HUES64 (cell line): ENCODE measurements around the gene TMEM41B.
A peak's percentile ranks its signal among the peaks of the same experiment; 100 is the strongest.
"Not testable (repeated sequence)": the region's sequence is repeated elsewhere in the genome, so short reads cannot be mapped to it uniquely, and the experiment has no call there.

Experiments used
- H3K27ac ChIP-seq: 2 replicates; pipeline ENCODE4 v1.7.0; 2013; ENCODE audit warnings: low read depth, low read length, inconsistent platforms
- H3K27me3 ChIP-seq: 2 replicates; pipeline ENCODE4 v1.6.1; 2013; ENCODE audit warnings: mild to moderate bottlenecking, low read length; ENCODE audit not compliant: insufficient read depth
- H3K36me3 ChIP-seq: 2 replicates; pipeline ENCODE4 v1.6.1; 2013; ENCODE audit warnings: mild to moderate bottlenecking, low read length; ENCODE audit not compliant: insufficient read depth
- H3K4me1 ChIP-seq: 2 replicates; pipeline ENCODE4 v1.6.1; 2013; ENCODE audit warnings: mild to moderate bottlenecking, low read length, moderate library complexity; ENCODE audit not compliant: insufficient read depth
- H3K4me3 ChIP-seq: 2 replicates; pipeline ENCODE4 v1.5.1; 2013; ENCODE audit warnings: mild to moderate bottlenecking, low read length, moderate library complexity
- H3K9ac ChIP-seq: 2 replicates; pipeline ENCODE4 v1.6.1; 2013; ENCODE audit warnings: mild to moderate bottlenecking, low read depth, low read length
- H3K9me3 ChIP-seq: 2 replicates; pipeline ENCODE4 v1.6.1; 2013; ENCODE audit warnings: low read depth, low read length; ENCODE audit not compliant: insufficient read depth
- WGBS: fragments of 150-250, 120-280 bp; methylation state at CpG from one replicate; pipeline ENCODE4 v1.1.7; 2013; ENCODE audit warnings: missing lambda C conversion rate; 5-methylcytosine and 5-hydroxymethylcytosine counted together

The TMEM41B gene

DNA sequence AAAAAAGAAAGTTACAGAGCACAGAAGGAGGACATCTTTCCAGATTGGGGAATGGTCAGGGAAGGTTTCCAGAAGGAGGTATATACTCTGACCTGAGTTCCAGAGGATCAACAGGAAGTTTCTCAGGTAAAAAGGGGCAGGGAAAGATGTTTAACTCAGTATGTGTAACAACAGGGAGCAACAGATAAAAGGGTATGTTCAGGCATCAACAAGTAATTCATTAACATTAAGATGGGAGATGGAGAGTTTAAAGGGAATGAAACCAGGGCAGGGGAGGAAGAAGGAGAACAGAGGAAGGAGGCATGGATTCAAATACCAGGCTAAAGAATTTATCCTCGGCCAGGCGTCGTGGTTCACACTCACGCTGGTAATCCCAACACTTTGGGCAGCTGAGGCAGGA is 46.7 kb downstream of the TMEM41B start:
- H3K27me3 ChIP-seq, result no peaks in the 10 kb centered on the region
- WGBS, result 49% methylated on average over 4 of the region's 4 CpGs
- H3K4me3 ChIP-seq, result no peak overlapping the region

GRCh38 chr11:9266926-9267325 is 47.5 kb downstream of the TMEM41B start:
- Histone ChIP-seq H3K9me3 (no peaks in the 10 kb centered on the region), H3K4me3 (no peak overlapping the region), H3K4me1 (peaks cover 10% of the 10 kb centered on the region; the same call in 1 of the 2 replicates), H3K36me3 (no peaks in the 10 kb centered on the region), H3K27ac (no peak overlapping the region), H3K9ac (no peak overlapping the region), H3K27me3 (no peaks in the 10 kb centered on the region)
- 94% methylated on average over 8 of the region's 8 CpGs for WGBS

More for the DNA sequence above, 46.7 kb downstream of the TMEM41B start:
- Histone ChIP-seq H3K36me3 (no peaks in the 10 kb centered on the region), H3K9me3 (no peaks in the 10 kb centered on the region), H3K27ac (no peak overlapping the region), H3K4me1 (peaks cover 10% of the 10 kb centered on the region; the same call in 1 of the 2 replicates), H3K9ac (no peak overlapping the region)

DNA sequence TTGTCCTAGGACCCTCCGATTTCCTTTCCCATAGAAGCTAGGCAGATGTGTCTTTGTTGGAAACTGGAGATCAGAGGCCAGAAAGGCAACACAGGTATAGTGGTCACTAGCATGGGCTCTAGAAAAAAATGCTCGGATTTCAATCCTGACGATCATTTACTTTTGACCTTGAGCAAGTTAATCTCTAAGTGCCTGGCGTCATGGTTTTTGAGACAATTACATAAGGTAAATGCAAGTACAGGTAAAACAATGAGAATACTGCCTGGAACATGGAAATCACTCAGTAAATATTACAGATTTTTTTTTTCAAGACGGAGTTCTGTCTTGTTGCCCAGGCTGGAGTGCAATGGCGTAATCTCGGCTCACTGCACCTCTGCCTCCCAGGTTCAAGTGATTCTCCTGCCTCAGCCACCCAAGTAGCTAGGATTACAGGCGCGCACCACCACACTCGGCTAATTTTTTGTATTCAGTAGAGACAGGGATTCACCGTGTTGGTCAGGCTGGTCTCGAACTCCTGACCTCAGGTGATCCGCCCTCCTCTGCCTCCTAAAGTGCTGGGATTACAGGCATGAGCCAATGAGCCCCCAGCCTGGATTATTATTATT is 48.2 kb downstream of the TMEM41B start:
- 88% methylated on average over 13 of the region's 13 CpGs for WGBS
- peaks cover 10% of the 10 kb centered on the region; the same call in 1 of the 2 replicates for H3K4me1 ChIP-seq
- peak overlapping the region; percentile 86 for H3K4me3 ChIP-seq
- peak overlapping the region; percentile 9; the same call in 1 of the 2 replicates for H3K27ac ChIP-seq
- no peaks in the 10 kb centered on the region for H3K27me3 ChIP-seq
- H3K36me3 ChIP-seq, result no peaks in the 10 kb centered on the region
- H3K9ac ChIP-seq, result no peak overlapping the region
- no peaks in the 10 kb centered on the region for H3K9me3 ChIP-seq

GRCh38 chr11:9265211-9266131 is 48.9 kb downstream of the TMEM41B start, which contains the start of gene DENND5A:
DENND5A (minus strand) TSS chr11:9265350; CDS start chr11:9265069, 281 bp downstream.
- no peaks in the 10 kb centered on the region for H3K27me3 ChIP-seq
- WGBS, result 6% methylated on average over 63 of the region's 63 CpGs

DNA sequence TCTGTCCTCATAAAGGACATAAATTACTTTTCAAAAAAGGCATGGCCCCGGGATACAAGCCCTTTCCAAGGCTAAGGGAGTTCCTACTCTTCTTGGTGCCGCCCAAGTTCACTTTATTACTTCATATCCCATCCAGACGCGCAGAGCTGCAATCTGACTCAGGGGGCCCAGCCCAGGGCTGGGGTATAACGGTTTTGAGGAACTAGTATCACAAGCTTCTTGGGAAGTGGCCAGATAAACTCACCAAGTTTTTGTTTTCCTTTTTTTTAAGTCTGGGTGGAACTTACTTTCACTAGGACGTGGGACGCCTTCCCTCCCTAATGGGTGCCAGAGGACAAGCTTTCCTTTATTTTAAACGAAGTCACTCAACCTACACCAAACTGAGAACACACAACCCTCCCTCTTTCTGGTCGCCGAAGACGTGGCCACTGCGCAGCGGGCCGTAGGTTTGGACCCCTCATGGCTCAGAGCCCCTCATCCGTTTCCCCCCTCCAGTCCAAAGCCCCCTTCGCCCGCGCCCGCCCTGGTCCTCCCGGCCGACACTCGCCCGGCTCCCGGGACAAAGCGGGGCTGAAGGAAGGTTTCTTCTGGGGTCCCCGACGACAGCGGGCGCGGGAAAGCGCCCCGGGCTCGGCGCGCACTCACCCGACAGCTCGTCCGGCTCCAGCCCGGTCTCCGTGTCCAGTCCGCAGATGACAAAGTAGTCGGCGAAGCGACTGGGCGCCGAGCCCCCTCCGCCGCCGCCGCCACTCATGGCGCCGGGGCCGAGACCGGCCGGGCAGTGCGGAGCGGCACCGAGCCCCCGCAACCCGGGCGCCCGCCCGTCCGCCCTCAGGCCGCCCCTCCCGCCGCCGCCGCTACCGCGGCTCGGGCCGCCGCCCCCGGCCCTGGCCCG is 49.8 kb downstream of the TMEM41B start:
- H3K27me3 ChIP-seq, result no peaks in the 10 kb centered on the region
- no peaks in the 10 kb centered on the region for H3K36me3 ChIP-seq
- H3K9ac ChIP-seq, result peak overlapping the region; percentile 87
- H3K27ac ChIP-seq, result peak overlapping the region; percentile 50
- H3K4me3 ChIP-seq, result peak overlapping the region; percentile 86
- no peaks in the 10 kb centered on the region for H3K9me3 ChIP-seq
- under 1% methylated on average over 76 of the region's 76 CpGs for WGBS
- peaks cover 10% of the 10 kb centered on the region; the same call in 1 of the 2 replicates for H3K4me1 ChIP-seq

More at GRCh38 chr11:9265211-9266131, 48.9 kb downstream of the TMEM41B start, which contains the start of gene DENND5A:
- peak within 1 kb of the TSS; percentile 86 for H3K4me3 ChIP-seq
- H3K9me3 ChIP-seq, result no peaks in the 10 kb centered on the region
- H3K36me3 ChIP-seq, result no peaks in the 10 kb centered on the region
- peak within 1 kb of the TSS; percentile 87 for H3K9ac ChIP-seq
- H3K27ac ChIP-seq, result peak within 1 kb of the TSS; percentile 50
- H3K4me1 ChIP-seq, result peaks cover 10% of the 10 kb centered on the region; the same call in 1 of the 2 replicates

- H3K9me3 ChIP-seq, result no peaks in the 10 kb centered on the region
- peak overlapping the region; percentile 87 for H3K9ac ChIP-seq
- no peak overlapping the region for H3K27ac ChIP-seq
- H3K4me3 ChIP-seq, result peak overlapping the region; percentile 86
- WGBS, result 30% methylated on average over 8 of the region's 9 CpGs
- no peaks in the 10 kb centered on the region for H3K36me3 ChIP-seq
- H3K27me3 ChIP-seq, result no peaks in the 10 kb centered on the region
- peaks cover 10% of the 10 kb centered on the region; the same call in 1 of the 2 replicates for H3K4me1 ChIP-seq
Measured at GRCh38 chr11:9263840-9264315, 50.5 kb downstream of the TMEM41B start.

DNA sequence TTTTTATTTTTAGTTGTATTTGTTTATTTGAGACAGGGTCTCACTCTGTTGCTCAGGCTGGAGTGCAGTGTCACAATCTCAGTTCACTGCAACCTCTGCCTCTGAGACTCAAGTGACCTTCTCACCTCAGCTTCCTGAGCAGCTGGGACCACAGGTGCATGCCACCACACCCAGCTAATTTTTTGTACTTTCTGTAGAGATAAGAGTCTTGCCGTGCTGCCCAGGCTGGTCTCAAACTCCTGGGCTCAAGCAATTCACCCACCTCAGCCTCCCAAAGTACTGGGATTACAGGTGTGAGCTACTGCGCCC is 53.6 kb downstream of the TMEM41B start:
- WGBS, result 100% methylated on average over 1 of the region's 2 CpGs
- H3K9ac ChIP-seq, H3K27me3 ChIP-seq, H3K9me3 ChIP-seq, H3K27ac ChIP-seq, H3K4me3 ChIP-seq, H3K36me3 ChIP-seq, H3K4me1 ChIP-seq: not testable (repeated sequence)

GRCh38 chr11:9259981-9260837 is 54.2 kb downstream of the TMEM41B start:
- 90% methylated on average over 4 of the region's 4 CpGs for whole genome bisulfite sequencing
- H3K27ac ChIP-seq, result no peak overlapping the region
- H3K9ac ChIP-seq, result no peak overlapping the region

GRCh38 chr11:9258279-9258678 is 56.1 kb downstream of the TMEM41B start:
- H3K27ac ChIP-seq, H3K4me3 ChIP-seq, H3K9me3 ChIP-seq, H3K36me3 ChIP-seq, H3K4me1 ChIP-seq, H3K27me3 ChIP-seq, H3K9ac ChIP-seq: not testable (repeated sequence)
- 91% methylated on average over 3 of the region's 4 CpGs for WGBS

More at GRCh38 chr11:9259981-9260837, 54.2 kb downstream of the TMEM41B start:
- Histone ChIP-seq H3K4me3 (no peak overlapping the region), H3K9me3 (no peaks in the 10 kb centered on the region), H3K36me3 (peaks cover 7% of the 10 kb centered on the region), H3K27me3 (no peaks in the 10 kb centered on the region), H3K4me1 (no peaks in the 10 kb centered on the region)

DNA sequence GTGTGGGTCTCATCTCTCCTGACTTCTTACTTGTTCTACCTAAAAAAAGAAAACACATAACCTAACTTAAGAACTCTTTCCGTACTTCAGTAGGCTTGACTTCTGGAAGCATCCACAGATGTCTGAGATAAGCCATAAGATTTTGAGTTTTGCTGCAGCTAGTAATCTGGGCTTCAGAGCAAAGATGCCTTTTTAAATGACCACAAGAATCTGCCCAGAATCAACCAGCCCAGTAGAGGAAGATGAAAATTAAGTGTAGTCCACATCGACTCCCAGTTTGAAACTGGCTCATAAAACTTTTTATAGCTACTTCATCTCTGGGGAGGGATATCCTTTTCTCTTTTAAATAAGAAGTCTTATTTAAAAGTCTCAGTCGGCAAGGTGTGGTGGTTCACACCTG is 60.0 kb downstream of the TMEM41B start:
- Histone ChIP-seq H3K4me3 (no peak overlapping the region), H3K9ac (no peak overlapping the region), H3K4me1 (peaks cover 4% of the 10 kb centered on the region; the same call in 1 of the 2 replicates), H3K27ac (no peak overlapping the region), H3K9me3 (no peaks in the 10 kb centered on the region), H3K27me3 (no peaks in the 10 kb centered on the region), H3K36me3 (peaks cover 9% of the 10 kb centered on the region)
- 96% methylated on average over 2 of the region's 3 CpGs for WGBS
